ENCODE measurements around the gene HSPB6.

GRCh38 chr19:35719402-35720162 lies 37.2 kb downstream of the HSPB6 start:
- TF ChIP-seq CTCF (IDR thresholded peaks at IDR 0.05; ENCODE audit: borderline replicate concordance, extremely low read depth, low read length, poor library complexity, severe bottlenecking): no peak
- no peak for TF ChIP-seq EZH2 (IDR thresholded peaks at IDR 0.05; ENCODE audit: borderline replicate concordance, low read depth, low read length, severe bottlenecking)

Data from DND-41 (cell line).